GM15510 (cell line): ENCODE data around the gene PXDN.

Experiments
- POLR2A ChIP-seq: IDR thresholded peaks from 3 replicates; pipeline ENCODE4 v1.6.1; 2011; ENCODE audit warnings: borderline replicate concordance; ENCODE audit not compliant: insufficient read length; ENCODE audit errors: extremely low read depth

PXDN gene

DNA sequence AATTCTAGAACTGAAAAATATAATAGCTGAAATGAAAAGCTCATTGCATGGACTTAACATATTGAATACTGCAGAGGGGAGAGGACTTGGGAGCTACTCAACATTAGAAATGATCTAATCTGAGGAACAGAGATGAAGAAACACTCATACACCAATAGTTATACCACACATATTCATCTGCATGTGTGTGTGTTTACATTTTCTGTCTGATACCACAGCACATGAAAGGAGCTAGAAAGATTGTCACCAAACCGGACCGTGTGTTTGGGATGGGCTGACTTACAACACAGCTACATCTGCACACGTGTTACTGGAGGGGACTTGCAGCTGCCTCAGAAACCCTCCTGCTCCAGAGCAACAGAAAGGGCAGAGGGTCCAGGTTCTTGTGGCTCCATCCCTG lies 47.8 kb downstream of the PXDN start:
- no peak for TF ChIP-seq POLR2A

GRCh38 chr2:1694371-1695271 lies 49.7 kb downstream of the PXDN start:
- no peak for TF ChIP-seq POLR2A

GRCh38 chr2:1693723-1694122 lies 50.6 kb downstream of the PXDN start:
- no peak for TF ChIP-seq POLR2A

DNA sequence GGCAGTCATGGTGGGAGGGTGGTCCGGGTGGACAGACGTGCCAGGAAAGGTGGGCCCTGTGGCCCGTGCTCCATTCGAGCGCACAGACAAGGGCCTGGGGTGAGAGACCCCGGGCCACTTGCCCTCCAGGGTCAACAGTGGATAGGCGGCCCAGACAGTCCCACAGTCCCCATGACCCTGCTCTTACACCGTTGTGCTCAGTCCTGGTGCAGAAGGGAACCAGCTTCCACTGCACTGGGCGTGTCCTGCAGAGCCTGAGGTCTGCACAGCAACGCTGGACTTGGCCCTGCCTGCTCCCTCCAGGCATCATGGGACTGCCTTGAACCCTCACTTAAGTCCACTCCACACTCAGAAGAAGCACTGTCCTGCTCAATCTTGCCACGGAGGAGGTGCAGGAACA lies 52.0 kb downstream of the PXDN start:
- no peak for TF ChIP-seq POLR2A

GRCh38 chr2:1691366-1691765 lies 52.9 kb downstream of the PXDN start:
- no peak for TF ChIP-seq POLR2A

GRCh38 chr2:1690056-1690775 lies 54.1 kb downstream of the PXDN start:
- no peak for TF ChIP-seq POLR2A

- TF ChIP-seq POLR2A, result no peak
Measured at GRCh38 chr2:1688859-1689258, 55.5 kb downstream of the PXDN start.

DNA sequence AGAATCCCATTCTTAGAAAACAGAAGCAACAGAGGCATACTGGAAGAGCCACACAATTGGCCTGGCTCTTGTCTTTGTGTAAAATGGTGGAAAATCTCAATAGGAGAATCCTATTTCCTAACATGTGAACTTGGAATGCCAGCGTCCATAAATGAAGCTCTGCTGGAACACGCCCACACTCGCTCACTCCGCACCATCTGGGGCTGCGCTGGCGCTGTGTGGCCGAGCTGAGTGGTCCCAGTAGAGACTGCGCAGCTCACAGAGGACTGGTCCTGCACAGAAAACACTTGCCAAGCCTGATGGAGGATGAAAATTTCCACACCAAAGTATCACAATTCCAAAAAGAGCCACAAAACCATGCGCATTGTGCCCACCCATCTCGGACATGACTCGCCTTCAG lies 56.2 kb downstream of the PXDN start:
- TF ChIP-seq POLR2A, result no peak

GRCh38 chr2:1687254-1687653 lies 57.1 kb downstream of the PXDN start:
- no peak for TF ChIP-seq POLR2A

GRCh38 chr2:1686784-1687105 lies 57.6 kb downstream of the PXDN start:
- no peak for TF ChIP-seq POLR2A

- no peak for TF ChIP-seq POLR2A
Measured at GRCh38 chr2:1685957-1686783, 58.1 kb downstream of the PXDN start.

DNA sequence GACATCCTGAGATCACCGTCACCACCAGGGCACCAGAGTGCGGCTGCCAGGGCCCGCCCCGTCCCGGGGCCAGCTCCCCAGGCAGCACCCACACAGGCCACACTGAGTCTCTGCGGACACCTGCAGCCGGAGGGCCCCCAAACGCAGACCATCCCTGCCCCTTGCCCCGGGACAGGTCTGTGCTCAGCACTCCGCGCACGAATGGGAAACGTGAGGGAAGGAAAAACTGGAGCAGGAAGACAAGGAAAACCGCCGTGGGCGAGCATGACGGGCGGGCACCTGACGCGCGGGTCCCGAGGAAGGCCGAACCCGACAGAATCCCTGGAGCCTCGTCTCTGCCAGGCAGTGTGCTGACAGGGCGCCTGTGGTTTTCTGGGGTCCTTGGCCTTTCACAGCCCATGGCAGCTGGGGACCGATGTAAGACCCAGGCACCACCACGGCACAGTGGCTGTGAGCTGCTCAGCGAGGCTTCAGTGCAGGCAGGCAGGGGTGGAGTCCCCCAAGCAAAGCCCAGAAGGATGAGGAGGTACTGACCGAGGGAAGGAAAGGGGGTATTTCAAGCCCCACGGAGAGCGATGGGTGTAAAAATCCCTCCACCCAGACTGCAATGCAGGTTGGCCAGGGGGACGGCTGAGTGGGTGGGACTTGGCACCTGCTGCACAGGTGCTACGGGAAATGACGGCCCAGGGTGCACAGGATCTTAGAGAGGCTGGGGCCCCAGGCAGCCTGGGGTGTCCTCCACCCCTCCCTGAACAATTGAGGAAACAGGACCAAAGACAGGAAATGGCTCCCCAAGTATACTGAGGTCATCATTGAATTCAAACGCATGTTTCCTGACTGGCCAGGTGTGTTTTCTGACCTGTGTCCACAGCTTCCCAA lies 59.0 kb downstream of the PXDN start:
- no peak for TF ChIP-seq POLR2A

GRCh38 chr2:1683297-1683696 lies 61.0 kb downstream of the PXDN start:
- TF ChIP-seq POLR2A, result no peak

DNA sequence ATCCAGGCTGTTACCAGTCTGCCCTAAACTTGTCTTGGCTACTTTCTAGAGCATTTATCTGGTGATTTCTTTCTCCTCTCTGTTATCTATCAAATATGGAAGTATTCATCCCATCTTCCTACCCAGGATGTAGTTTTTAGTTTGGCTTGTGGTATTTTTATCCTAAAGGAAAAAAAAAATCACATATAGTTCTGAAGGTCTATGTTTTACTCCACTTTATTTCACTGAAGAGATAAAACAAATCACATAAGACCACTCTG lies 62.2 kb downstream of the PXDN start:
- no peak for TF ChIP-seq POLR2A

DNA sequence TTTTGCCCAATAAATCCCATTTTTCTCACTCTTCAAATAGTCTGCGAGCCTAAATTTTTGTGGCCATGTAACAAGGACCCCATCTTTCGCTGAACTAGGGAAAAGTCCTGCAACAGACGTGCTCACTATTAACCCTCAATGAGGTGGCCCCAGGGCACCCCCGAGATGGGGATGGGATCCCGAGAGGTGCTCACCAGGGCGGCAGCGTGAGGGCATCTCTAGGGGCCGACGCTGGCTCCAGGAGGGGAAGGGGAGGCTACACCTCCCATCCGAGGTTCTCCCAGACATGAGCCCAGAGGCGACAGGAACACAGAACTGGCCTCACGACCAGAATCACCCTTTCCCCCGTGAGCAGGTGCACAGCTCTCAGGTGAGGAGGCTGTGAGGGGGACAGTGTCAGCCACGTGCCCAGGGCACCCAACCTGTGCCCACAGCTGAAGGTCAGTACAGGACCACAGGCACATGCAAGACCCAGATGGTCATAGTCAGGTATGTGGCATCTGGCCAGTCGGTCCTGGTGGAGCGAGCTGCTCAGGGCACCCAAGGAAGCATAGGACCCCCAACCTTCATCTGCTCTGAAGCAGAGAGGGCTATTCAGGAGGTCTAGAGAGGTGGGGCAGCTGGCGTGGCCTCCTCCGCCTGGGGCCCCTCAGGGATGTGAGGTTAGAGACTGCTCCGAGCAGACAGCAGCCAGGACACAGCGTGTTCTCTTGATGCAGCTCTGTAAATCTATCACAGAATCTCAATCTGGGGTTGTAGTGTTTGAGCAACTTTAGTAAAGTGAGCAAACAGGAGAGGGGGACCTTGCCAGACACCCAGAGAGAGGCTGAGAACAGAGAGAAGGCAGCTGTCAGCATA lies 62.8 kb downstream of the PXDN start:
- no peak for TF ChIP-seq POLR2A

GRCh38 chr2:1681017-1681318 lies 63.3 kb downstream of the PXDN start:
- no peak for TF ChIP-seq POLR2A
